Measurements from ENCODE around the gene POFUT1. TPM values are rescaled to one million over a fixed set of nuclear protein-coding genes. Genes with fewer than 3 reads are reported as not detected.

The POFUT1 gene
- total and polyA plus RNA-seq, 2 donors, result 9.1 to 11.2 TPM

DNA sequence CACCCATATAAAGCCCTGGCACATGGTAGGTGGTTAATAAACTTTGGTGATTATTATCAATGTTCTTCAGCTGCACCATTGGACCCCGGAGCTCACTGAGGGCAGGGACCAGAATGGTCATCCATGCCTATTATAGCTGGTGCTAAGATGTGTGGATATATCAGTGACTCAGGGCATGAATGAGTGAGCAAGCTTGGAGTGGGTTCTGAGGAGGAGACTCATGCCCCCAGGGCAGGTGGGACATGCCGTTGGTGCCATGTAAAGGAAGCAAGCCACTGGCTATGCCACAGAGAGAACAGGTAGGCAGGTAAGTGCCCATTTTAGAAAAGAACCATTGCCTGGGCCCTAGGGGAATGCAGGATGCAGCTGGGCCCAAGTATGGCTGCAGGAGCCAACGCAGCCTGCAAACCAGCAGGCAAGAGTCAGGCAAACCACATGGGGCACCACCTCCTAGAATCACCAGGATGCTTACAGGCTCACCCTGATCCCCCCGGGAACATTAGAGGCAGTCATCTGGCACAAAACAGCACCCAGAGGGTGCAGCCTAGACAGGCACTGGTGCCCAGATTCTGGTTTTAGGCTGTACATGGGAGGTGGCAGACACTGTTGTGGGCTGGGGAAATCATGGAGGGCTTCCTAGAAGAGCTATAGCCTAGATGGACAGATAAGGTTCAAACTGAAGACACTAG, 23.6 kb upstream of the POFUT1 start:
- Histone ChIP-seq H3K4me1 (ENCODE audit: control insufficient read depth in 2 of 2, insufficient read depth in 2 of 2, low read length in 2 of 2) (peaks cover under 1 to 3% of the 10 kb centered on the region in 2 donors), H3K27ac (ENCODE audit: low read depth in 1 of 2, low read length in 1 of 2) (no peak overlapping the region), H3K36me3 (ENCODE audit: control insufficient read depth in 2 of 2, insufficient read depth in 2 of 2, low read length in 1 of 2) (no peaks in the 10 kb centered on the region), H3K4me3 (ENCODE audit: low read length in 2 of 2) (no peak overlapping the region), H3K27me3 (ENCODE audit: control insufficient read depth in 2 of 2, insufficient read depth in 1 of 2, low read length in 1 of 2) (no peaks in the 10 kb centered on the region), H3K9me3 (ENCODE audit: control insufficient read depth in 2 of 2, insufficient read depth in 1 of 2, low read length in 1 of 2) (no peaks in the 10 kb centered on the region)
- WGBS, result 96% methylated on average over 4 of the region's 4 CpGs
- no peak for DNase-seq (ENCODE audit: low read depth in 6 of 9, low spot score in 9 of 9)

DNA sequence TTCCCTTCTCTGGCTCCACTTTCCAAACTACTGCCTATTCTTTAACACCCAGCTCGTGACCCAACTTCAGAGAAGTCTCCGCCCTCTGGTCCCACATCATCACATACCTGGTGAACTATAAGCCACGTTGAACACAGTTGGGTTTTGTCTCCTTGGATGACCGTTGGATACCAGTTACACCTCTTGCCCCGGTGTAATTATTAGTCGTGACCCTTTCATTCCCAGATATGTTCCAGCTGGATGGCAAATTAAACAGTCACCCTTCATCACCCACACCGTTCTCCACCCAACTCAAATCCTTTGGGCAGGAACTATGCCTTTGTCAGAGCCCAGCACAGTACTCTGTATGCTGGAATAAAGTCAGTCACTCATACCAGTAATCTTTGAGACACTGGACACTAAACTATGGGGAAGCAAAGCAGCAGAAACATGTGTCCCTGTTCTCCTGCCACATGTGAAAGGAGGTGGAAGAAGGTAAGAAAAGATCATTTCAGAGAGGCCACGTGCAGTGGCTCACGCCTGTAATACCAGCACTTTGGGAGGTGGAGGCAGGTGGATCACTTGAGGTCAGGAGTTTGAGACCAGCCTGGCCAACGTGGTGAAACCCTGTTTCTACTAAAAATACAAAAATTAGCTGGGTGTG, 22.6 kb upstream of the POFUT1 start:
- Histone ChIP-seq H3K9me3 (ENCODE audit: control insufficient read depth in 2 of 2, insufficient read depth in 1 of 2, low read length in 1 of 2) (no peaks in the 10 kb centered on the region), H3K4me3 (ENCODE audit: low read length in 2 of 2) (no peak overlapping the region), H3K27ac (ENCODE audit: low read depth in 1 of 2, low read length in 1 of 2) (no peak overlapping the region), H3K4me1 (ENCODE audit: control insufficient read depth in 2 of 2, insufficient read depth in 2 of 2, low read length in 2 of 2) (peaks cover 8 to 9% of the 10 kb centered on the region in 2 donors), H3K36me3 (ENCODE audit: control insufficient read depth in 2 of 2, insufficient read depth in 2 of 2, low read length in 1 of 2) (no peaks in the 10 kb centered on the region), H3K27me3 (ENCODE audit: control insufficient read depth in 2 of 2, insufficient read depth in 1 of 2, low read length in 1 of 2) (no peaks in the 10 kb centered on the region)
- DNase-seq (ENCODE audit: low read depth in 6 of 9, low spot score in 9 of 9), result no peak
- 89% methylated on average over 10 of the region's 10 CpGs for WGBS

- Histone ChIP-seq H3K27ac (ENCODE audit: low read depth in 1 of 2, low read length in 1 of 2) (no peak overlapping the region), H3K9me3 (ENCODE audit: control insufficient read depth in 2 of 2, insufficient read depth in 1 of 2, low read length in 1 of 2) (peaks cover 0 to 2% of the 10 kb centered on the region in 2 donors), H3K4me1 (ENCODE audit: control insufficient read depth in 2 of 2, insufficient read depth in 2 of 2, low read length in 2 of 2) (peaks cover 9 to 13% of the 10 kb centered on the region in 2 donors), H3K36me3 (ENCODE audit: control insufficient read depth in 2 of 2, insufficient read depth in 2 of 2, low read length in 1 of 2) (no peaks in the 10 kb centered on the region), H3K4me3 (ENCODE audit: low read length in 2 of 2) (no peak overlapping the region), H3K27me3 (ENCODE audit: control insufficient read depth in 2 of 2, insufficient read depth in 1 of 2, low read length in 1 of 2) (no peaks in the 10 kb centered on the region)
- WGBS, result 98% methylated on average over 1 of the region's 1 CpG
- DNase-seq (ENCODE audit: low read depth in 6 of 9, low spot score in 9 of 9), result no peak
Observed at GRCh38 chr20:32186506-32186905, 21.2 kb upstream of the POFUT1 start.

DNA sequence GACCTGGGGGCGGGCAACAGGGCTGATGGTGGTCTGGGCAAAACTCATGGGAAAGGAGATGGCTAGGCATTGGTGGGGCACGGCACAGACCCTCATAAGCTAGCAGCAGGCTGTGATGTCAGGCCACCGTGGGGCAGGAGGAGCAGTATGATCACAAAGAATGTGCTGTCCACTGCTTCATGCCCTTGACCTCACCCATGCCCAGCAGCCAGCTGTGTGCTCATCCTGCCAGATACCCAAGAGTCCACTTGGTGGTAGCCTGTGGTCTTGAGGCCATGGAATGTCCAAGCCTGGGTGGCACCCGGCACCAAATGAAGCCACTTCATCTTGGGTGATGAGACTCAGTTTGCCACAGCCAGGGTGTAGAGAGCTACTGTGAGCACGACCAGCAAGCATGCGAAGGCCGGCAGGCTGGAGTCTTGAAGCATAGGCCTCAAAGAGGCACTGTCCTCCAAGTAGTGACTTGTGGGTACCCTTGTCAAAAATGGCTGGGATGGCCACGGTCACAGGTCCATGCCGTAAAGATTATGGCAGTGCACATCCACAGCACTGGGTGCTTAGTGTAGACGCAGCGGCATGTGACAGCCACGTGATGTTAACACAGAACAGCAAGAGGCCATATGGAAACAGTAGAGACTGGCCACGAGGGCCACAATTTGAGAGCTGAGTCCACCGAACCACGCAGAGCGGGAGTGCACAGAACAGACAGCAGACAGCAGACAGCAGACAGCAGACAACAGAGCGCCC, 19.1 kb upstream of the POFUT1 start:
- WGBS, result 98% methylated on average over 17 of the region's 17 CpGs
- peaks cover 0 to 2% of the 10 kb centered on the region in 2 donors for H3K9me3 ChIP-seq (ENCODE audit: control insufficient read depth in 2 of 2, insufficient read depth in 1 of 2, low read length in 1 of 2)
- no peaks in the 10 kb centered on the region for H3K27me3 ChIP-seq (ENCODE audit: control insufficient read depth in 2 of 2, insufficient read depth in 1 of 2, low read length in 1 of 2)
- no peak overlapping the region for H3K27ac ChIP-seq (ENCODE audit: low read depth in 1 of 2, low read length in 1 of 2)
- DNase-seq (ENCODE audit: low read depth in 6 of 9, low spot score in 9 of 9), result no peak
- peaks cover 9 to 13% of the 10 kb centered on the region in 2 donors for H3K4me1 ChIP-seq (ENCODE audit: control insufficient read depth in 2 of 2, insufficient read depth in 2 of 2, low read length in 2 of 2)
- no peak overlapping the region for H3K4me3 ChIP-seq (ENCODE audit: low read length in 2 of 2)
- H3K36me3 ChIP-seq (ENCODE audit: control insufficient read depth in 2 of 2, insufficient read depth in 2 of 2, low read length in 1 of 2), result no peaks in the 10 kb centered on the region

DNA sequence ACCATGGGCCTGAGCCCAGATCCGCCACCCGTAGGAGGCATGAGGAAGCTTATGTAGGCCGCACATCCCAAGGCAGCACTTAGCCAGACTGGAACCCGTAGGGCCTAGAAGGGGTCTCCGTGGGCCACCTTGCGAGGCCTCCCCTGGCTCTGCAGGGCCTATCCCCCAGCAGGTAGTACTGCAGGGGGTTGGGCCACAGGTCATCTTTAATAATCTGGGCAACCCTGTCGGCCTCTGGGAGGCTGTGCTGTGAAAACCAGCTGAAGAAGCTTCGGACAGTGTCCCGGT, 18.6 kb upstream of the POFUT1 start:
- WGBS, result 98% methylated on average over 9 of the region's 9 CpGs
- H3K27ac ChIP-seq (ENCODE audit: low read depth in 1 of 2, low read length in 1 of 2), result no peak overlapping the region
- H3K4me3 ChIP-seq (ENCODE audit: low read length in 2 of 2), result peak overlapping the region in 1 of 2 donors; percentile 58
- H3K36me3 ChIP-seq (ENCODE audit: control insufficient read depth in 2 of 2, insufficient read depth in 2 of 2, low read length in 1 of 2), result peaks cover 2 to 4% of the 10 kb centered on the region in 2 donors
- no peaks in the 10 kb centered on the region for H3K27me3 ChIP-seq (ENCODE audit: control insufficient read depth in 2 of 2, insufficient read depth in 1 of 2, low read length in 1 of 2)
- peaks cover 9 to 13% of the 10 kb centered on the region in 2 donors for H3K4me1 ChIP-seq (ENCODE audit: control insufficient read depth in 2 of 2, insufficient read depth in 2 of 2, low read length in 2 of 2)
- H3K9me3 ChIP-seq (ENCODE audit: control insufficient read depth in 2 of 2, insufficient read depth in 1 of 2, low read length in 1 of 2), result peaks cover 0 to 2% of the 10 kb centered on the region in 2 donors
- no peak for DNase-seq (ENCODE audit: low read depth in 6 of 9, low spot score in 9 of 9)

DNA sequence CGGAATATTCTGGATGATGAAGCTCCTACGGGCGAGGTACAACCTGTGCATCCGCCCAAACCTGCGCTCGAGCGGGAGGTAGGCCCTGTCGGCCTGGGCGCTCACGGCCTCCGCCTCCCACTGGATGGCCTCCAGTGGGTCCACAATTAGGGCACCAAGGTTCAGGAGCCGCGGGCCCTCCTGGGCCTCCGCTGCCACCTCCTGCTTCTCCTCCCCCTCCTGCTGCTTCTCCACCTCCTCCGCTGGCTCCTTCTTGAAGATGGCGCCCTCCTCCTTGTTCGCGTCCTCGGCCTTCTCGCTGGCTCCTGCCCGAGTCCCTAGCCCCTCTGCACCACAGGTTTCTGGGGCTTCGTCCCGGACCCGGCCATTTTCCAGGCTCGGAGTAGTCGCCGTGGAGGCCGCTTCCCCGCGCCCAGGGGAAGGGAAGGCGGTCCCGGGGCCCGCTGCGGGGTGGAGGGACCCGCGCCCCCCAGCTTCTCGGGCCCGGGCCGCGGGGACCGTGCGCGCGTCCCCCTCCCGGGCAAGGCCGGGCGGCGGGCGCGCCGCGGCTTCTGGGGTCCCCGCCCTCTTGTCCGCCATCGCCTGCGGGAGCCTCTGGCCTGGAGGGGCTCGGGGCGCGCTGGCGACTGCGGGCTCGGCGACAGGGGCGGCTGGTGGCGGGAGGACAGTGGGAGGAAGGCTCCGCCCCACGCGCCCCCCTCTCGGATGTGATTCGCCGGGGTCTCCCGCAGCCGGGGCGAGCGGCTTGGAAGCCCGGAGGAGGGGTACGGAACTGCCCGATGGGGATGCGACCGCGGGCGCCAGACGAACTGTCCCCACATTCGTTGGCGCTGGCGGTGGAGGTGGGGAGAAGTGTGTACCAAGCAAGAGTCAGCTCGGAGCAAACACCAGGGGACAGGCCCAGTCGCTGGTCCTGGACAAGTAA, 17.7 kb upstream of the POFUT1 start:
- Histone ChIP-seq H3K4me1 (ENCODE audit: control insufficient read depth in 2 of 2, insufficient read depth in 2 of 2, low read length in 2 of 2) (peaks cover 9 to 13% of the 10 kb centered on the region in 2 donors), H3K36me3 (ENCODE audit: control insufficient read depth in 2 of 2, insufficient read depth in 2 of 2, low read length in 1 of 2) (peaks cover 9% of the 10 kb centered on the region in 2 donors), H3K4me3 (ENCODE audit: low read length in 2 of 2) (peak overlapping the region; percentile 58 to 70), H3K27me3 (ENCODE audit: control insufficient read depth in 2 of 2, insufficient read depth in 1 of 2, low read length in 1 of 2) (no peaks in the 10 kb centered on the region), H3K27ac (ENCODE audit: low read depth in 1 of 2, low read length in 1 of 2) (peak overlapping the region in 1 of 2 donors; percentile 58), H3K9me3 (ENCODE audit: control insufficient read depth in 2 of 2, insufficient read depth in 1 of 2, low read length in 1 of 2) (peaks cover 0 to 2% of the 10 kb centered on the region in 2 donors)
- WGBS, result 9% methylated on average over 88 of the region's 88 CpGs
- DNase-seq (ENCODE audit: low read depth in 6 of 9, low spot score in 9 of 9), result peak in 4 of 9 donors; percentile 9 to 58 (median 29)

DNA sequence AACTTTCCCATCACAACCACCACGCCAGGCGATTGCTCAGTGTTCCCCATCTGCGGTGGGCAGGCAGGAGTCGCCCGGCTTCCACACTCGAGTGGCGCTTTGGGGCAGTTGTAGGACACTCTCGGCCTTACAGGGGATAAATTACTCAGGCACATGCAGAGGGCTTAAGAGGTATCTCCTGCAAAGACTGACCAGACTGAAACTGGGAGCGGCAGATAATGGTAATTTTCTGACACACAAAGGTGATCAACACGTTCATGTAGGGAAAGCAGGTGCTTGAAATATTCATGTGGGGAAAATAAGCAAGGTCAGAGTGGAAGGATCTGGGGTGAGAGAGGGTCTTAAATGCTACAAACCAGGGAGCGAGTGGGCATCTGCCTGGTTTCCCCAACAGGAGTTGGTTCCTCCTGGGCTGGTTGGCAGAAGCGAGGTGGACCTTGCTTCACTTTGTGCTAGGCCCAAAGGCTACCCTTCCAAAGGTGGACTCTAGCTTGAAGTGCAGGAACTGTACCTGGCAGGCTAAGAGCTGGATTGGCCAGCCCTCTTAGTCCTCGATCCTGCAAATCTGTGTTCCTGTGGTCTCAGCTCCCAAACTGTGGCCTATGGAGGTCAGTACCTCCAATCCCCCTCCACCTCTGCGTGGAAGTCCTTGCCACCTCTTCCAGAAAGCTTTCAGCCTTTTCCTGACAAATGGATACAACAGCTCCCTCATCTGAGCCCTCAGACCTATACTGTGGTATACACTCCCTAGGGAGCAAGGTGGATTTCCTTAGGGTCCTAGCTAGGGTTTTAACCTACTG, 16.9 kb upstream of the POFUT1 start:
- Histone ChIP-seq H3K4me3 (ENCODE audit: low read length in 2 of 2) (peak overlapping the region; percentile 47 to 70), H3K4me1 (ENCODE audit: control insufficient read depth in 2 of 2, insufficient read depth in 2 of 2, low read length in 2 of 2) (peaks cover 9 to 13% of the 10 kb centered on the region in 2 donors), H3K27ac (ENCODE audit: low read depth in 1 of 2, low read length in 1 of 2) (no peak overlapping the region), H3K27me3 (ENCODE audit: control insufficient read depth in 2 of 2, insufficient read depth in 1 of 2, low read length in 1 of 2) (no peaks in the 10 kb centered on the region), H3K9me3 (ENCODE audit: control insufficient read depth in 2 of 2, insufficient read depth in 1 of 2, low read length in 1 of 2) (peaks cover 0 to 2% of the 10 kb centered on the region in 2 donors), H3K36me3 (ENCODE audit: control insufficient read depth in 2 of 2, insufficient read depth in 2 of 2, low read length in 1 of 2) (peaks cover 17% of the 10 kb centered on the region in 2 donors)
- 51% methylated on average over 14 of the region's 14 CpGs for WGBS
- DNase-seq (ENCODE audit: low read depth in 6 of 9, low spot score in 9 of 9), result no peak

DNA sequence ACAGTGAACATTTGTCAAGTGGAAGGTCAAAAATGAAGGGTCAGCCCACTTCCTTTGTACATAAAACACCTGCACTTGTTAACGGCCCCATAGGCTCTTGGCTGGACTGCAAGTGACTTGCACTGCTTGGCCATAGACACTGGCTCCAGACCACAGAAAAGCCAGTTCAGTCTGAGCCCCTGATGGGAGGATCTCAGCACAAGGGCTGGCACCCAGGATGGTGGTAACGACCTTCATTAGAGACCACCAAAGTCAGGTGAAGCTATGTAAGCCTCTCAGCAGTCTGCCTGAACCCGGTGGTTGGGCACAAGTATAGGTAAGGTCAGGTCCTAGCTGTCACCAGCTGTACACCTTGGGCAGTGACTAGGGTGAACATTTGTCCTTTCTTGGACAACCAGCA, 16.3 kb upstream of the POFUT1 start:
- Histone ChIP-seq H3K36me3 (ENCODE audit: control insufficient read depth in 2 of 2, insufficient read depth in 2 of 2, low read length in 1 of 2) (peaks cover 23% of the 10 kb centered on the region in 2 donors), H3K4me1 (ENCODE audit: control insufficient read depth in 2 of 2, insufficient read depth in 2 of 2, low read length in 2 of 2) (peaks cover 9 to 13% of the 10 kb centered on the region in 2 donors), H3K27ac (ENCODE audit: low read depth in 1 of 2, low read length in 1 of 2) (no peak overlapping the region), H3K9me3 (ENCODE audit: control insufficient read depth in 2 of 2, insufficient read depth in 1 of 2, low read length in 1 of 2) (peaks cover 0 to 2% of the 10 kb centered on the region in 2 donors), H3K27me3 (ENCODE audit: control insufficient read depth in 2 of 2, insufficient read depth in 1 of 2, low read length in 1 of 2) (no peaks in the 10 kb centered on the region), H3K4me3 (ENCODE audit: low read length in 2 of 2) (no peak overlapping the region)
- WGBS, result 97% methylated on average over 3 of the region's 3 CpGs
- no peak for DNase-seq (ENCODE audit: low read depth in 6 of 9, low spot score in 9 of 9)

Measured in thymus (tissue), 11 donors.